ENCODE measurements around the gene PLEKHO2. TPM values are rescaled to one million over a fixed set of nuclear protein-coding genes. Genes with fewer than 3 reads are reported as not detected.

PLEKHO2 gene
- total RNA-seq, 1 donor from 2014 or later: 9.1 TPM

DNA sequence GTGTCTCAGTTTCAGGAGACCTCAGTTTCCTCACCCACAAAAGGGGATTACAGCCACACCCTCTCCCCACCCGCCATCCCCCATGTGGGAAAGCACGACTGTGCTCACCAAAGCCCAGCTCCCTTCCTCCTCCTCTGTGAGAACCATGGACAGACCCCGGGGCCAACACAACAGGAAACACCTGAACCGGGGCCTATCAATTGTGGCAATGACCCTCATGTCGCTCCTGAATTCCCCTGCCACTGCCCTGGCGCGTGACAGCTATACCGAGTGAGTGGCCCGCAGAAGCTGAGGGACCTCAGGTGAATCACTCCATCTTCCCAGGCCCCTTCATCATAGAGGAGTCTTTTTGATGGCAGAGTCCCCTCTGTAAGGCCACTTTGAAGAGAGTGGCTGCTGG lies 28.6 kb downstream of the PLEKHO2 start:
- intact Hi-C loops (cut with DNase I): no loop called here
- DNase-seq (peak; percentile 40), ATAC-seq (ENCODE audit: poor library complexity) (no peak)

DNA sequence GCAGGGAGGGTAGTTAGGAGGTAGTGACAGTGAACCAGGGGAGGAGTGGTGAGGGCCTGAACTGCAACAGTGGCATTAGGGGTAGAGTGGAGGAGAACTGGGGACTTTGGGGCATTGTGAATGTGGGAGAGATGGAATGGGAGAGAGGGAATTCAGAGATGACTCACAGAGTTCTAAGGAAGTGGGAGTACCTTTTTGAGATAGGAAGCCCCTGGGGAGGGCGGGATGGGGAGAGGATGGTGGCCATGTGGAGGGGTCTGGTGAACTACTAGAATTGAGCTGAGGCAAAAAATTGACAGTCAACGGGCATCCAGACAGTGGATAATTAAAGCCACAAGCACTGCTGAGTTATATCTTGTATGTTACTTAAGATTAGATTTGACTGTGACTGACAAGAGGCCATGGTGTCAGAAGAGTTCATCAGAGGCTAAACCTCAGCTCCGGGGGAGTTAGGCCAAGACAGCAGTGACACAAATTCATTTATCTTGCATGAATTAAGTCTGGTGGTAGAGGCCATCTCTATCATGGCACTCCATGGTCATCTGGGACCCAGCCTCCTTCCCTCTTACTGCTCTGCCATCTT lies 34.0 kb downstream of the PLEKHO2 start:
- intact Hi-C loops (cut with DNase I): no loop called here
- DNase-seq (no peak), ATAC-seq (ENCODE audit: poor library complexity) (no peak)

DNA sequence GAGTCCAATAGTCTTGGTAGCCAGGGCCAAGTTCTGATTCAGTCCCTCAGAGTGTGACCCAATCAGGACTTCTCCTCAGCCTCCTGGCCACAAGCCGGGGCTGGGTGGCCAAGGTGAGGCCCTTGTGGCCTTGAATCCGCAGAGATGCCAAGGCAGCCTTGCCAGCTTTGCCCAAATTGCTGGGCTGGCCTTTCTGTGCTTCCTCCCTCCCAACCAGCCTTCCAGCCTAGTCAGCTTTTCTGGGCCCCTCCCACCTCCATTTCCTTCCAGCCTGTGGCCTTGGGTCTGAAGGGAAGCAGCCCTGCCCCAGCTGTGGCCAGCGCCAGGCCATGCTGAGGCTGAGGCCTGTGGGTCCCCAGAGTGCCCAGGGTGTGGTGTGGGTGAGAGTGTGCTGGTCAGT lies 35.7 kb downstream of the PLEKHO2 start:
- intact Hi-C loops (cut with DNase I): no loop called here
- peak; percentile 90 for DNase-seq
- peak; percentile 76 for ATAC-seq (ENCODE audit: poor library complexity)

DNA sequence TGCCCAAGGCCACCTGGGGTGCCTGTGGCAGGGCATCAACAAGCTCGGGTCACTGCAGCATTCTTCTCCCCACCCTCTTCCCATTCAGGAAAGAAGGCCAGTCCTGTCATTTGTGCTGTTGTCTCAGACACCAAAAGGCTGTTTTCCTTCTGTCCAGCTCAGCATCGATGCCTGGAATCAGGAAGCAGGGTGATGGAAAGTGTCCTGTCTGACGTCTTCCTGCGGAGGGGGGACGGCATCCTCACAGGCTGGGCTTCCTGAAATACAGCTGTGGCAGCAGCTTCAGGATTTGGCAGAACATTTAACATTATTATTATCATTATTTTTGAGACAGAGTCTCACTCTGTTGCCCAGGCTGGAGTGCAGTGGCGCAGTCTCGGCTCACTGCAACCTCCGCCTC lies 37.0 kb downstream of the PLEKHO2 start:
- intact Hi-C loops (cut with DNase I): no loop called here
- ATAC-seq (ENCODE audit: poor library complexity): peak; percentile 33
- peak; percentile 64 for DNase-seq

DNA sequence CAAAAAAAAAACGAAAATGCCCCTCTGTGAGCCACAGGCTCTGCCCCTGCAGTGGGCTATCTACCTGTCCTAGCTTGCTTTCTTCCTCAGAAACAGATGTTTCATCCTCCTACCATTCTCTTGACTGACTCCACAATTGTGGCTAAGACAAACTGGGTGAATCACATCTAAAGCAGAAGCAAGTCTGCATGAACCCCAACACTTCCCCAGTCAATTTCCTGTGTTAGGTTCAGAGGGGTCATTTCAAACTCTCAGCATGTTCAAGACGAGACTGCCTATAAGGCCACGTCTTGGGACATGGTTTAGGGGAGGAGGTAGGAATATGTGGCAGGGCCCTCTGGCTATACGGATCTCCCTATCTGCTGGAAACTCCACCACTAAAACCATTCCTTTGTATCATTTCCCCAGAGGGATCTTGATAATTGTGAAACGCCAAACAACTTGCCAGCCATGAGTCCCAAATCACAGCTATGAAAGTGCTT lies 41.4 kb downstream of the PLEKHO2 start:
- ATAC-seq (ENCODE audit: poor library complexity) (peak; percentile 63), DNase-seq (no peak)
- intact Hi-C loops (cut with DNase I): no loop called here

DNA sequence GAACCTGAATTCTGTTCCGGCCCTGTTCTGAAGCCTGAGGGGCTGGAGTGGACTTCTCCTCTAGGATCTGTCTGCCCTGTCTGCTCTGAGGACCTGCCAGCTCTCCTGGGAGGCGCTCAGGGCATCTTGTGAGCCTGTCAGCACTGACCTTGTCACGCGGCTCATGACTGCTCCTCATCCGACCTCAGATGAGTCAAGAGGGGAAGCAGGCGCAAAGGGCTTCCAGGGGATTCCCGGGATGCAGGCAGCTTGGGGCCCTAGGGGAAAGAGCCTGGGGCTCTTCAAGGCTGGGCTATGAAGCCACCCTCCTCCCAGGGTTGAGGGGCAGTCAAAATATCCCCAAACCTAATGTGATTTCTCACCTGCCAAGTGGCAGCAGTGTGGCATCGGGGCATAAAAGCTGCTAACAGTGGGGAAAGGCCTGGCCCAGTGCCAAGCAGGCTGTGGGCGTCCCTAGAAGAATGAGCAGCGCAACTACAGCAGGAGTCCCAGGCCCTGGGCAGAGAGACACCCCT lies 42.3 kb downstream of the PLEKHO2 start:
- peak; percentile 82 for DNase-seq
- ATAC-seq (ENCODE audit: poor library complexity): peak; percentile 76
- intact Hi-C loops (cut with DNase I): no loop called here

DNA sequence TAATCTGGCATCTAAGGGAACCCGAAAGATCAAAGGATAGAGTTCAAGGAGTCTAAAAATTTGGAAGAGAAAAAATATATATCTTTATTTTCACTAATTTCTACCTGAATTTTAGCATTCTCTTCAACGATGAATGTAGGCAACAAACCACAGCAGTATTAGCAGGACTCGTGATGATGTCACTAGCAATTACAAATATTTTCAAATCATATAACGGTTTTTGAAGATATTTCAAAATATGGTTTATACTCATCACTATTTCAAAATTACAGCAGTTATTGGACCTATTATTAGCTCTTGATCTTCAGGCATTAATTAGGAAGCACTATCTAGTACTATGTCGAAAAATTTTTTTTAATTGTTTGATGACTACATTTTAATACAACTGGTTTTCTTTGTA lies 43.0 kb downstream of the PLEKHO2 start:
- intact Hi-C loops (cut with DNase I): no loop called here
- ATAC-seq (ENCODE audit: poor library complexity) (no peak), DNase-seq (no peak)

DNA sequence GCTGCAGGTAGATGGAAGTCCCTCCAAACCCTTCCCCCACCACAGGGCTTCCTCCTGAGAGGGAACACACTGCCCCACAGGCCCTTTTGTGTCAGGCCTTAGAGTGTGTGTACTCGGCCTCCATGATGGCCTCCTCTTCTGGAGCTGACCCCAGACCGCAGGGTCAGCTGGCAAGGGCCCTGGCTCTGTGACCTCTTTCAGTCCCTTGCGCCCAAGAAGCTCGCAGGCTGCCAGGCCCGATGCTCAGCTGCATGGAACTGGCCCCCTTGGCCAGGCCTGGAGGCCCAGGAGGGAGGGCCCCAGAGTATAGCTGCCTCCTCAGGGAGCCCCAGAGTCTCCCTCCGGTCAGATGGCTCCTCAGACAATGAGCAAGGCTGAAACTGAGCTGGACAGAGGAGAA lies 46.6 kb downstream of the PLEKHO2 start:
- ATAC-seq (ENCODE audit: poor library complexity): no peak

DNA sequence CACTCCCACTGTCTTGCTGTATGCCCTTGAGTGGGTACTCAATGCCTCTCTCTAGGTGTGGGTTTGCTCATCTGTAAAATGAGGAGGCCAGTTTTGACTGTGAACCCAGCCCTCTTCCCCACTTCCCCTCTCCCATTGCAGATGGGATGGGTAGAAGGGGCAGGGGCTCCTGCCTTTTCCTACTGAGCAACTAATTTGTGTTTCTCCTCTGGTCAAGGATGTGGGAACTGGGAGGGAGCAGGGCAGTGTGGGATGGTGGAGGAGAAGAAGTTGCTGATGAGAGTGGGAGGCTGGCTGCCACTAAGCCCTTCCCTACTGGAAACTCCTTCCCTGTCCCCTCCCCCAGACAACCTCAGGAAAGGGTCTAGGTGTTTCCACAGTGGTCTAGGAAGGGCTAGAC lies 49.8 kb downstream of the PLEKHO2 start:
- intact Hi-C loops (cut with DNase I): no loop called here
- ATAC-seq (ENCODE audit: poor library complexity): no peak
- no peak for DNase-seq

More for the DNA sequence above, 46.6 kb downstream of the PLEKHO2 start:
- intact Hi-C loops (cut with DNase I): no loop called here
- DNase-seq: no peak

DNA sequence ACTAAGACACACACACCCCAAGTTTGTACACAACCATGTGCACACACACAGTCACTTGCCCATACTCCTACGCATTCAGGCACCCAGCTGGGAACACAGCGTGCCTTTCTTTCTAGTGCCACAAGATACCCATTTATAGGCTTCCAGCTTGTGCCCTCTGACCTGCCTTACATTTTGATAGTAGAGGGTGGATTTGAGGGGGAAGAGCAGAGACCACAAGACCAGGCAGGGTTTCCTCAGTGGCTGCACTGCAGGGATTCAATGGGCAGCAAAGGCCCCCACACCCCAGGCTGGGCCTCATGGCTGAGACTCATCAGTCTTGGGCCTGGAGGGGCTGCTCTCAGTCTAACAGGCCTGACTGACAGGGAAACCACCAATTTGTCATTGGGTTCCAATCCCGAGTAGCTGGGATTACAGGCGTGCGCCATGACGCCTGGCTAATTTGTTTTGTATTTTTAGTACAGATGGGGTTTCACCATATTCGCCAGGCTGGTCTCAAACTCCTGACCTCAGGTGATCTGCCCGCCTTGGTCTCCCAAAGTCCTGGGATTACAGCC lies 51.2 kb downstream of the PLEKHO2 start:
- ATAC-seq (ENCODE audit: poor library complexity) (no peak), DNase-seq (no peak)
- intact Hi-C loops (cut with DNase I): no loop called here

DNA sequence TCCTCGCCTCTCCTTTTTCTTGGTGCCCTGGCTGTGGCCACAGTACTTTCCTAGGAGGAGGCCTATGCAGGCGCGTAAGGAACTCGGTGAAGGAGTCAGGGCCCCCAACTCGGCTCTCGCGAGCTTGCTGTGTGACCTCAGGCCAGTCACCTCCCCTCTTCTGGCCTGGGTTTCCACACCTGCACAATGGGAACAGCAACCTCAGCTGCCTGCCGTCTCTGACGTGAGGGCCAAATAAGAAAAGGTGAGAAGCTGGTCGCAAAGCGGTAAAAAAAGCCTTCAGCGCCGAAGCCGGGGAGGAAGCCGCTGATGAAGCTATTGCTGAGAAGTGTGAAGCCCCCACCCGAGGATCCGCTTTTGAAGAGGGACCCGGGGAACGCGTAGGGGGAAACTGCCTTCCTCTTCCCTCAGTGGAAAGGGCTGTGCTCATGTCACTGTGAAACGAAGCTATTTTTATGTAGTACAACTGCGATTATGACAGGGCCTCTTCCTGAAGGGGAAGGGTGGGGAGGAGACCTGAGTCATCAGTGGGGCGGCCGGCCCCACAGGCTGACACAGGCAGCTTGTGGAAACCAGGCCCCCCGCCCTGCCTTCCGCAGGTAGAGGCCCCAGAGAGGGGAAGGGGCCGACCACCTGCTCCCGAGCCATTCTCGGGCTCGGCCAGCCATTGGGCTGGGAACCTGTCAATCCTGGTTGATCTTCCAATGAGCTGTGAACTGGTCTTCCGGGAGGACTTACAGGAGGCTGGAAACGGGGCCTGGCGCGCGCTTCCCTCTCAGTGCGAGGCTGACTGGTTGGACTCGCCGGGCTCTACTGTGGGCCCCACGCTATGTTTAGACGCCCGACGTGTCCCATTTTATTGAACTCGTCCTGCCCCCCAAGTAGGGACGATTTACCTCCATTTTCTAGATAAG lies 52.0 kb downstream of the PLEKHO2 start:
- ATAC-seq (ENCODE audit: poor library complexity): peak; percentile 83

DNA sequence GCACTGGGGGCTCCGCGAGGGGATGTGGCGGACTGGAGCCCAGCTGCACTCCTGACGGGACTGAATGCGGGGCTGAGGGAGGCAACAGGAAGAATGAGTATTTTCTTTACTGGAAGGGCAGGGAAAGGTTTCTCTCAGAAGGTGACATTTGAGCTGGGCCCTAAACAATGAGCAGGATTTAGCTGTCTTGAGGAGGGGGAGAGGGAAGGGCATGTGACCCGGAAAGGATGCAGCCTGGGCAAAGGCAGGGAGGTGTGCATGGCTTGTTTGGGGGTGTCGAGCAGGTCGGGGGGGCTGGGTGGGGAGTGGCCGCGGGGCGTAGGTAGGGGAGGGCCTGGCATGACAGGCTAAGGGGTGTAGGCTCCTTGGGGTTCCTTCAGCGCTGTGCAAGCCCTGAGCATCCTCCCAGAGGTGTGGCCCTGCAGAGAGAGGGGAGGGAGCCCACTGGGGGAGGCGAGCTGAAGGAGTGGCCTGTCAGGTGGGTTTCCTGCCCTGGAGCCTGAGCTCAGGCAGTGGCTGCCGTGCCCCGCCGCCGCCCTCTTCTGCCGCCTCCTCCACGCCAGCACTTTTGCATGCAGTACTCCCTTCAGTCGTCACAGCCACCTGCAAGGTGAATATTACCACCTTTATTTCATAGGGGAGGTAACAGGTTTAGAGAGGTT lies 52.8 kb downstream of the PLEKHO2 start:
- DNase-seq: peak; percentile 52
- intact Hi-C loops (cut with DNase I): no loop called here
- ATAC-seq (ENCODE audit: poor library complexity): no peak

More for the DNA sequence above, 52.0 kb downstream of the PLEKHO2 start:
- intact Hi-C loops (cut with DNase I): no loop called here
- peak; percentile 97 for DNase-seq

DNA sequence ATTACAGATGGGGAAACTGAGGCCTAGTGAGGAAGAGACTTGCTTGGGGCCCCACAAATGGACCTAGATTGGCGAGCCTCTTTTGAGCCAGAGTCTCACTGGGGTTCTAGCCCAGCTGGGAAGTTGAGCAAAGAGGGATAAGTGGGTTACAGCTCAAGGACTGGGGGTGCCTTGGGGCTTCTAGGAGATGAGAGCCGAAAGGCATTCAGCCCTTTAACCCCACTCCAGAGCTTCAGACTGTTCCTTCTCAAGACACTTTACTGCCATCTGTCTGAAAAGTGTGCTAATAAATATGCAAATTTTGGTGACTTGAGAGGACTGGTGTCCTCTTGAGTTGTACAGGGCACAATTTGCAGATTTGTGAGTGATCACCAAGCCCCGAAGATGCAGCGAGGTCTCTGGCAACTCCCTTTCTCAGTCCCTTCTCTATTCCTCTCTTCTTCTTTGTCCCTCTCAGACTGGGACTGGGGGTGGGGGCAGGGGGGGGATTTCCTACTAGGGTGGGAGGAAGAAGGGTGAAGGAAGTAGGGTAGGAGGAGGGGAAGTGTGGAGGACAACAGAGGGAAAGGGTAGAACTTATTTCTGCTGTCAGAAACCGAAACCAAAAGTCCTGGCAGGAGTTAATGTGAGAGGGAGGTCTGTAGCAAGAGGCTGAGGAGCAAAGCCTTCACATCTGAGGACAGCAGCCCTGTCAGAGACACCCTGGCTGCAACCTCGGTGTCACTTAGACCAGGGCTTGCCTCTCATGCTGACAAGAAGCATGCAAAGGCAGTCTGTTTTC lies 53.8 kb downstream of the PLEKHO2 start:
- no peak for DNase-seq
- intact Hi-C loops (cut with DNase I): no loop called here
- ATAC-seq (ENCODE audit: poor library complexity): peak; percentile 19

DNA sequence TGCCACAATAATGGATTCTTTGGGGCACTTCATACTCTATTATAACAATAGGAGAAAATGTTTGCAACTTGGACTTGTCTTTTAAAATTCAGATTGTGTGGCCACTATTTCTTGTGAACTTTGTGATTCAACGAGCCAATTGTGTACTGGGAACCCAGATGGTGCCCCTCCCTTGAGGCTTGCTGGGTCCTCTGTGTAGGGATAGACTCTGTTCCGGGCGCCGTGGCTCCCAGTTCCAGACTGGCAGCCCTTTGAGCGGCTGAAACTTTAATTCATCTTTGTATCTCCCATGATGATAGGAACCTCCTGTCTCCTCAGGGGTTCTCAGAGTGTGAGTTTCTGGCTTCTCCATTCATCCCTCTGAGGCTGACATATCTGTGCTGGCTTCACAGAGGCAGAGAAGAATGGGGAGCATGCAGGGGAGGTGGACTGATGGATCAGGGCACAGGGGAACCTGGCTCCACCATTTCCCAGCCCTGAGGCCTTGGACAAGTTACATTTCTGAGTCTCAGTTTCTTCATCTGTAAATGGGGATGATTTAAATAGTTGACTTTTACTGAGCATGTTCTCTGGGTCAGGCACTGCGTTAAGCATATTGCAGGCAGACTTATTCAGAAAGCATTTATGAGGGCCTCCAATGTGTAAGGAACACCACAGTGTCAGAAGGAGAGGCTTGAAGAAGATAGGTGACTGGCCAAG lies 54.8 kb downstream of the PLEKHO2 start:
- DNase-seq (no peak), ATAC-seq (ENCODE audit: poor library complexity) (no peak)
- intact Hi-C loops (cut with DNase I): no loop called here

DNA sequence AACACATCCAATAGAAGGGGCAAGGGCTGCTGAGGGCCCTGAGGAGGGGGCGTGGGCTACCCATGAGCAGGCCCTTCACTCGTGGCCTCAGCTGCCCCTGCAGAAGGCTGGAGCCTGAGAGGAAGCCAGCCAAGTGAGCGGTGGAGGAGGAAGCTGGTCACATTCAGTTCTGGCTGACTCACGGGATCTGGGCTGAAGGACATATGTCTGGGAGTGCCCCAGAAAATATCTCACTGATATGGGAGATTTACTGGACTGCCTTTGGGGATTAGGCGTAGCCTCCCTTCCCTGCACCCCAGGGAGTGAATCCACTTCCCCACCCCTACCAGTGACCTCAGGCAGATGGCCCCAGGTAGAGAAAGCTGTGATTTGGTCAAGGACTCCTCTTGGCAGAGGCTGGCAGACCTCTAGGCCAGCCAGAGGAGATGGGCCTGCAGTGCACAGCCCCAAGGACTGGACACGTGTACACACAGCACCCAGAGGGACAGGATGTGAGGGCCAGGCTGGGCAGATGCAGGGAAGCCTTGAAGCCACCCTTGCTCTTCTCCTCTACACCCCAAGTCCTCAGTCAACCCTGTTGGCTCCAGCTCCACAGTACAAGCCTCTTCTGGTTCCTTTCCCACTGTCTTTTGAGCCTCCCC lies 55.8 kb downstream of the PLEKHO2 start:
- intact Hi-C loops (cut with DNase I): no loop called here
- DNase-seq: peak; percentile 85
- peak; percentile 69 for ATAC-seq (ENCODE audit: poor library complexity)

DNA sequence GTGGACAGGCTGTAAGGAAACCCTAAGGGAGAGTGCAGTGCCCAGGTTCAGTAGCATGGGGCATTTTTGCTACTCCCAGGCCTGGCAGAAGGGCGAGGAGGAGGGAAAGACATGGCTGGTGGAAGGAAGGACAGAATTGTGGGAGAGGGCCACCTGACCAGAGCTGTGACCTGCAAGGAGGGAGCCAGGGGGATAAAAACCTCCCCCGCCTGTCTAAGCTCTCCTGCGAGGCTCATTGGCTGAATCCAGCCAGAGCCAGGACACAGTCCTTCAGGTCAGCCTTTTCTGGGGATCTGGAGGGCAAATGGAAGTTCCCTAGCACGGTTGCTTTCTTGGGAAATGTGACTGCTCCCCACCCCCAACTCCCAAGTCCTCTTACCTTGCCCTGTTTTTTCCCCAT lies 56.7 kb downstream of the PLEKHO2 start:
- DNase-seq (no peak), ATAC-seq (ENCODE audit: poor library complexity) (no peak)
- intact Hi-C loops (cut with DNase I): no loop called here

DNA sequence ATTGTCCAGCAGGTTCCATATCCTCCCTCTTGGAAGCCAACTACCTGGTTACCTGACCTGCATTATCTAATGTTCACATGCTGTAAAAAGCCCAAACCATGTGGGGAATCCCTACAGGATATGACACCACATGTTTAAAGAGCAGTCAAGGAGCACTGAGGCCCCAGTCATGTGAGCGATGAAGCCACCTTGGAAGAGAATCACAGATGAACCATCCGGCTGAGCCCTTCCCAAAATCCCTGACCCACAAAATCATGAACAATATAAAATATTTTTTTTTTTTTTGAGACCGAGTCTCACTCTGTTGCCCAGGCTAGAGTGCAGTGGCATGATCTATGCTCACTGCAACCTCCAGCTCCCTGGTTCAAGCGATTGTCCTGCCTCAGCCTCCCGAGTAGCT lies 59.4 kb downstream of the PLEKHO2 start:
- ATAC-seq (ENCODE audit: poor library complexity) (no peak), DNase-seq (no peak)
- intact Hi-C loops (cut with DNase I): loop anchor here (10.0 kb wide), 1 partner anchor 166 kb away; no protein-coding TSS in a partner anchor
